SK-N-SH (cell line): ENCODE measurements around the gene DDX51. TPM values are rescaled to one million over a fixed set of nuclear protein-coding genes. Genes with fewer than 3 reads are reported as not detected.

Experiments
- CTCF ChIA-PET: fragments of 300-600, 350-600 bp; formaldehyde crosslinking; extraction: SDS; loops from one replicate; lab custom pipeline; 2021; lab: Yijun Ruan, JAX
- POLR2A ChIA-PET: fragments of 350-600 bp; sonication (Branson Sonifier 250); formaldehyde crosslinking; extraction: SDS; loops from one replicate; lab custom pipeline; 2020; ENCODE audit warnings: antibody characterized with exemption, inconsistent platforms; lab: Yijun Ruan, JAX
- DNase-seq: peaks from one replicate; pipeline ENCODE4 v3.0.0; 2012
- H2AFZ ChIP-seq: fragments of 200-600 bp; sonication (generic); 2 replicates; pipeline ENCODE4 v1.8.1; 2016; ENCODE audit warnings: antibody characterized with exemption, mild to moderate bottlenecking, low read depth
- H3F3A ChIP-seq: fragments of 200-600 bp; sonication (generic); replicated peaks from 2 replicates; pipeline ENCODE3; 2016; ENCODE audit warnings: antibody characterized with exemption, mild to moderate bottlenecking; ENCODE audit not compliant: insufficient read depth
- H3K27ac ChIP-seq, 2 experiments: fragments of 200-500 bp in 1 of 2; fragments of 200-600 bp in 1 of 2; sonication (Bioruptor generic) in 1 of 2; sonication (generic), shearing (Covaris generic) in 1 of 2; 2 replicates each; pipeline versions ENCODE4 v1.5.1 to v1.6.1; 2014 to 2016; ENCODE audit warnings: low read depth in 2 of 2, inconsistent platforms in 1 of 2, low read length in 1 of 2, mild to moderate bottlenecking in 1 of 2, mixed read lengths in 1 of 2
- H3K27me3 ChIP-seq: fragments of 200-600 bp; sonication (generic), shearing (Covaris generic); 2 replicates; pipeline ENCODE4 v1.6.1; 2016; ENCODE audit warnings: mixed run types; ENCODE audit not compliant: insufficient read depth
- H3K36me3 ChIP-seq, 2 experiments: fragments of 200-500 bp in 1 of 2; fragments of 200-600 bp in 1 of 2; sonication (Bioruptor generic) in 1 of 2; sonication (generic) in 1 of 2; replicated peaks in 1 of 2; 2 replicates each; pipeline versions ENCODE3 to v1.5.1; 2014 to 2016; ENCODE audit warnings: low read length in 1 of 2, mild to moderate bottlenecking in 1 of 2; ENCODE audit not compliant: insufficient read depth in 2 of 2, control insufficient read depth in 1 of 2
- H3K4me1 ChIP-seq, 2 experiments: fragments of 200-500 bp in 1 of 2; fragments of 200-600 bp in 1 of 2; sonication (Bioruptor generic) in 1 of 2; sonication (generic), shearing (Covaris generic) in 1 of 2; 2 replicates each; pipeline versions ENCODE4 v1.5.1 to v1.6.1; 2014 to 2016; ENCODE audit warnings: low read depth in 1 of 2, low read length in 1 of 2, mixed run types in 1 of 2; ENCODE audit not compliant: insufficient read depth in 2 of 2, control insufficient read depth in 1 of 2
- H3K4me2 ChIP-seq: fragments of 200-600 bp; sonication (generic), shearing (Covaris generic); 2 replicates; pipeline ENCODE4 v1.6.1; 2017; ENCODE audit warnings: mixed run types
- H3K4me3 ChIP-seq, 2 experiments: fragments of 200-500 bp in 1 of 2; fragments of 200-600 bp in 1 of 2; sonication (Bioruptor generic) in 1 of 2; sonication (generic), shearing (Covaris generic) in 1 of 2; 2 replicates each; pipeline versions ENCODE4 v1.5.1 to v1.8.1; 2014 to 2016; ENCODE audit warnings: low read depth in 2 of 2, inconsistent platforms in 1 of 2, low read length in 1 of 2, mild to moderate bottlenecking in 1 of 2, mixed read lengths in 1 of 2, moderate library complexity in 1 of 2
- H3K79me2 ChIP-seq: fragments of 200-600 bp; sonication (generic); 2 replicates; pipeline ENCODE4 v1.8.1; 2017; ENCODE audit warnings: mild to moderate bottlenecking; ENCODE audit not compliant: insufficient read depth
- H3K9ac ChIP-seq: fragments of 200-600 bp; sonication (generic); 2 replicates; pipeline ENCODE4 v1.6.1; 2017; ENCODE audit warnings: mixed run types
- H3K9me2 ChIP-seq: fragments of 200-600 bp; sonication (generic); 2 replicates; pipeline ENCODE4 v1.6.1; 2017; ENCODE audit warnings: mixed run types
- H3K9me3 ChIP-seq: fragments of 200-600 bp; sonication (generic); 2 replicates; pipeline ENCODE4 v1.6.1; 2017; ENCODE audit warnings: mixed run types, mild to moderate bottlenecking, moderate library complexity
- H4K20me1 ChIP-seq: fragments of 200-600 bp; sonication (generic); 2 replicates; pipeline ENCODE4 v1.6.1; 2017; ENCODE audit warnings: mild to moderate bottlenecking, mixed run types; ENCODE audit not compliant: insufficient read depth
- CHD2 ChIP-seq: fragments of 150-350 bp; IDR thresholded peaks from 2 replicates; pipeline ENCODE4 v1.6.1; 2018; ENCODE audit warnings: low read length; ENCODE audit not compliant: partially characterized antibody
- ELF1 ChIP-seq: IDR thresholded peaks from 2 replicates; pipeline ENCODE4 v1.4.0; 2012
- FOXJ3 ChIP-seq: sonication (generic); formaldehyde crosslinking; IDR thresholded peaks from 2 replicates; pipeline ENCODE4 v1.5.1; 2020; ENCODE audit warnings: mild to moderate bottlenecking, missing genetic modification reagents
- FOXM1 ChIP-seq: IDR thresholded peaks from 2 replicates; pipeline ENCODE4 v1.4.0; 2012; ENCODE audit warnings: low read depth, mild to moderate bottlenecking
- GABPA ChIP-seq: IDR thresholded peaks from 2 replicates; pipeline ENCODE4 v1.4.0; 2012; ENCODE audit warnings: low read depth, mild to moderate bottlenecking
- GATA2 ChIP-seq: sonication (generic); formaldehyde crosslinking; IDR thresholded peaks from 2 replicates; pipeline ENCODE4 v1.5.0; 2020; ENCODE audit warnings: mild to moderate bottlenecking, missing genetic modification reagents
- IRF3 ChIP-seq: fragments of 150-350 bp; IDR thresholded peaks from 2 replicates; pipeline ENCODE4 v1.6.1; 2016; ENCODE audit warnings: mild to moderate bottlenecking, low read depth, low read length
- JUND ChIP-seq: IDR thresholded peaks from 2 replicates; pipeline ENCODE4 v1.4.0; 2012
- MEF2A ChIP-seq: IDR thresholded peaks from 2 replicates; pipeline ENCODE4 v1.4.0; 2012; ENCODE audit warnings: low read depth, borderline replicate concordance
- NFIC ChIP-seq: IDR thresholded peaks from 2 replicates; pipeline ENCODE4 v1.4.0; 2012; ENCODE audit warnings: borderline replicate concordance
- RAD21 ChIP-seq: IDR thresholded peaks from 2 replicates; pipeline ENCODE4 v1.6.1; 2012; ENCODE audit warnings: mild to moderate bottlenecking, low read length
- RFX5 ChIP-seq: IDR thresholded peaks from 2 replicates; pipeline ENCODE4 v1.6.1; 2012; ENCODE audit warnings: mild to moderate bottlenecking, improper control_type of control experiment, low read length
- RXRA ChIP-seq: IDR thresholded peaks from 2 replicates; pipeline ENCODE4 v1.4.0; 2012; ENCODE audit warnings: low read depth, mild to moderate bottlenecking, borderline replicate concordance
- TAF1 ChIP-seq: IDR thresholded peaks from 2 replicates; pipeline ENCODE4 v1.6.1; 2012; ENCODE audit warnings: low read depth, mild to moderate bottlenecking, low read length, moderate library complexity, borderline replicate concordance
- TCF12 ChIP-seq: IDR thresholded peaks from 2 replicates; pipeline ENCODE4 v1.4.0; 2012
- YY1 ChIP-seq: IDR thresholded peaks from 2 replicates; pipeline ENCODE4 v1.4.0; 2012; ENCODE audit warnings: low read depth, mild to moderate bottlenecking
- WGBS: methylation state at CpG from one replicate; pipeline ENCODE4 v1.1.6; 2017; ENCODE audit warnings: low lambda C conversion rate; 5-methylcytosine and 5-hydroxymethylcytosine counted together
- polyA plus RNA-seq, 3 experiments: library from polyadenylated mRNA; depleted of rRNA; stranded (reverse); fragments of >200 nt; gene quantifications; 2 replicates each; pipeline ENCODE4 v1.2.3, GENCODE V29; 2012
- TF ChIP-seq, protein P1 (sequence below): fragments of 200-600 bp; sonication (generic); IDR thresholded peaks from 2 replicates; pipeline ENCODE4 v1.6.1; 2017; ENCODE audit warnings: antibody characterized with exemption, mild to moderate bottlenecking, moderate library complexity
- TF ChIP-seq, protein P2 (sequence below): IDR thresholded peaks from 2 replicates; pipeline ENCODE4 v1.4.0; 2012; ENCODE audit warnings: low read depth
- TF ChIP-seq, protein P3 (sequence below): IDR thresholded peaks from 2 replicates; pipeline ENCODE4 v1.6.1; 2012; ENCODE audit warnings: mild to moderate bottlenecking, low read depth, low read length, moderate library complexity

Gene DDX51
- polyA plus RNA-seq, 1 of the 3 experiments (the other 2 are of a cell fraction), result 17.3 TPM

DNA sequence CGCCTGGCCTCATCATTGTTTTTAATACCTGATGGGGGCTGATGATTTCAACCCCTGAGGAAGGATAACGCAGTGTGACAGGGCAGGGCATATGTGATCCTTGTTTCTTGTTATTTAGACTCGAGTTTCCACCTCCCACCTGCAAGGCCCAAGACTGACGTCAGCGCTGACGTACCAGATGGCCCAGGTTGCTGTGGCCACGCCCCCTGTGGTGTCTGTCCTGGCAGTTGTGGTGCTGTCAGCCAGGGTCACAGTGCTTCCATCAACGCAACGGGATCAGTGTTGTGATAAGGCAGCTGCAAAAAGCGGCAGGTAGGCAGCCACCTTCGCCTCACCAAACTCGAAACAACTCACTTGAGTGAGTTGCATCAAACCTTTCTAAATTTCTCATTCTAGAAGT lies 18.4 kb downstream of the DDX51 start:
- Histone ChIP-seq H3K27me3 (no peaks in the 10 kb centered on the region), H3K36me3 (peaks cover 67 to 76% of the 10 kb centered on the region in 2 experiments), H3K27ac (no peak overlapping the region), H3K9ac (no peak overlapping the region), H3K4me2 (no peak overlapping the region), H3K4me3 (no peak overlapping the region), H3K79me2 (no peaks in the 10 kb centered on the region), H3K9me3 (no peaks in the 10 kb centered on the region), H3F3A (peaks cover 9% of the 10 kb centered on the region), H3K4me1 (no peaks in the 10 kb centered on the region), H4K20me1 (no peaks in the 10 kb centered on the region), H2AFZ (no peak overlapping the region), H3K9me2 (no peaks in the 10 kb centered on the region)
- POLR2A ChIA-PET, result no interaction called here
- 92% methylated on average over 11 of the region's 12 CpGs for WGBS
- TF ChIP-seq, protein P1, sequence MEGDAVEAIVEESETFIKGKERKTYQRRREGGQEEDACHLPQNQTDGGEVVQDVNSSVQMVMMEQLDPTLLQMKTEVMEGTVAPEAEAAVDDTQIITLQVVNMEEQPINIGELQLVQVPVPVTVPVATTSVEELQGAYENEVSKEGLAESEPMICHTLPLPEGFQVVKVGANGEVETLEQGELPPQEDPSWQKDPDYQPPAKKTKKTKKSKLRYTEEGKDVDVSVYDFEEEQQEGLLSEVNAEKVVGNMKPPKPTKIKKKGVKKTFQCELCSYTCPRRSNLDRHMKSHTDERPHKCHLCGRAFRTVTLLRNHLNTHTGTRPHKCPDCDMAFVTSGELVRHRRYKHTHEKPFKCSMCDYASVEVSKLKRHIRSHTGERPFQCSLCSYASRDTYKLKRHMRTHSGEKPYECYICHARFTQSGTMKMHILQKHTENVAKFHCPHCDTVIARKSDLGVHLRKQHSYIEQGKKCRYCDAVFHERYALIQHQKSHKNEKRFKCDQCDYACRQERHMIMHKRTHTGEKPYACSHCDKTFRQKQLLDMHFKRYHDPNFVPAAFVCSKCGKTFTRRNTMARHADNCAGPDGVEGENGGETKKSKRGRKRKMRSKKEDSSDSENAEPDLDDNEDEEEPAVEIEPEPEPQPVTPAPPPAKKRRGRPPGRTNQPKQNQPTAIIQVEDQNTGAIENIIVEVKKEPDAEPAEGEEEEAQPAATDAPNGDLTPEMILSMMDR, result no peak
- TF ChIP-seq, protein P2, sequence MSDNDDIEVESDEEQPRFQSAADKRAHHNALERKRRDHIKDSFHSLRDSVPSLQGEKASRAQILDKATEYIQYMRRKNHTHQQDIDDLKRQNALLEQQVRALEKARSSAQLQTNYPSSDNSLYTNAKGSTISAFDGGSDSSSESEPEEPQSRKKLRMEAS, result no peak
- no peak for TF ChIP-seq FOXM1
- no peak for TF ChIP-seq FOXJ3
- no peak for TF ChIP-seq GATA2 (CRISPR knock-in tag)
- TF ChIP-seq RFX5, result no peak
- no peak for TF ChIP-seq NFIC
- TF ChIP-seq GABPA, result no peak
- TF ChIP-seq RXRA, result no peak
- TF ChIP-seq TAF1, result no peak
- CTCF ChIA-PET, result no interaction called here
- DNase-seq, result no peak

DNA sequence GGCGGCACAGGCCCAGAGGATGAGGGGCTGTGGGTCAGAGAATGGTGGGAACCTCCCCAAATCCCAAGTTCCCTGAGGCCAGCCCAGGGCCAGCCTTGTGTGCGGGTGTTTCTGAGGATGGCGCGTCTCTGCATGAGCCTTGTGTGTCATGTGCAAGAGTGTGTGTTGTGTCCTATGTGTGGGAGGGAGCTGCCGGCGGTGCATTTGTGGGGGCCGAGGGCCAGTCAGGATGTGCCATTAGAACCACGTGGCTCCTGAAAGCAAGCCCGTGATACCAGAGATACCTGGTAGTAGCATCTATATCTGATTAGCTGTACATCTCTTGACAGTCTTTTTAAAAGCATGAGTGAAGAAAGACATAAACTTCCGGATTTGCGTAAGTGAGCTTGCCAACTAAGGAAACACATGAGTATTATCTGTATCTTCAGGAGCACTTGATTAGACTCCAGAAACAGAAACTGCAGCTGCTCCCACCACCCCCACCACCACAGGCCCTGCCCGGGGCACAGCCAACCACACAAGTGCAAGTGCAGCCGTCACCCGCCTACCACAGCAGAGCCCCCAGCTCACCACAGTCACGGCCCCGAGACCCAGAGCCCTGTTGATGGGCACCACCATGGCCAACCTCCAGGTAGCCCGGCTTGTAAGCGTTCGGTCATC lies 19.2 kb downstream of the DDX51 start:
- H3K27ac ChIP-seq, result no peak overlapping the region
- POLR2A ChIA-PET, result no interaction called here
- no peak overlapping the region for H3K9ac ChIP-seq
- H2AFZ ChIP-seq, result no peak overlapping the region
- no peak for DNase-seq
- no peak overlapping the region for H3K4me2 ChIP-seq
- 96% methylated on average over 17 of the region's 19 CpGs for WGBS
- CTCF ChIA-PET, result no interaction called here
- no peaks in the 10 kb centered on the region for H4K20me1 ChIP-seq
- H3K79me2 ChIP-seq, result no peaks in the 10 kb centered on the region
- H3K4me1 ChIP-seq, result no peaks in the 10 kb centered on the region
- H3K4me3 ChIP-seq, result no peak overlapping the region
- peaks cover 72 to 74% of the 10 kb centered on the region in 2 experiments for H3K36me3 ChIP-seq
- H3F3A ChIP-seq, result peaks cover 9% of the 10 kb centered on the region
- H3K27me3 ChIP-seq, result no peaks in the 10 kb centered on the region
- no peaks in the 10 kb centered on the region for H3K9me2 ChIP-seq
- H3K9me3 ChIP-seq, result no peaks in the 10 kb centered on the region
- TF ChIP-seq YY1 (no peak), MEF2A (no peak), RAD21 (no peak), CHD2 (no peak), IRF3 (no peak), GABPA (no peak), RFX5 (no peak), ELF1 (no peak), TCF12 (no peak), TAF1 (no peak), JUND (no peak)
- TF ChIP-seq, protein P1, result no peak
- TF ChIP-seq, protein P3, sequence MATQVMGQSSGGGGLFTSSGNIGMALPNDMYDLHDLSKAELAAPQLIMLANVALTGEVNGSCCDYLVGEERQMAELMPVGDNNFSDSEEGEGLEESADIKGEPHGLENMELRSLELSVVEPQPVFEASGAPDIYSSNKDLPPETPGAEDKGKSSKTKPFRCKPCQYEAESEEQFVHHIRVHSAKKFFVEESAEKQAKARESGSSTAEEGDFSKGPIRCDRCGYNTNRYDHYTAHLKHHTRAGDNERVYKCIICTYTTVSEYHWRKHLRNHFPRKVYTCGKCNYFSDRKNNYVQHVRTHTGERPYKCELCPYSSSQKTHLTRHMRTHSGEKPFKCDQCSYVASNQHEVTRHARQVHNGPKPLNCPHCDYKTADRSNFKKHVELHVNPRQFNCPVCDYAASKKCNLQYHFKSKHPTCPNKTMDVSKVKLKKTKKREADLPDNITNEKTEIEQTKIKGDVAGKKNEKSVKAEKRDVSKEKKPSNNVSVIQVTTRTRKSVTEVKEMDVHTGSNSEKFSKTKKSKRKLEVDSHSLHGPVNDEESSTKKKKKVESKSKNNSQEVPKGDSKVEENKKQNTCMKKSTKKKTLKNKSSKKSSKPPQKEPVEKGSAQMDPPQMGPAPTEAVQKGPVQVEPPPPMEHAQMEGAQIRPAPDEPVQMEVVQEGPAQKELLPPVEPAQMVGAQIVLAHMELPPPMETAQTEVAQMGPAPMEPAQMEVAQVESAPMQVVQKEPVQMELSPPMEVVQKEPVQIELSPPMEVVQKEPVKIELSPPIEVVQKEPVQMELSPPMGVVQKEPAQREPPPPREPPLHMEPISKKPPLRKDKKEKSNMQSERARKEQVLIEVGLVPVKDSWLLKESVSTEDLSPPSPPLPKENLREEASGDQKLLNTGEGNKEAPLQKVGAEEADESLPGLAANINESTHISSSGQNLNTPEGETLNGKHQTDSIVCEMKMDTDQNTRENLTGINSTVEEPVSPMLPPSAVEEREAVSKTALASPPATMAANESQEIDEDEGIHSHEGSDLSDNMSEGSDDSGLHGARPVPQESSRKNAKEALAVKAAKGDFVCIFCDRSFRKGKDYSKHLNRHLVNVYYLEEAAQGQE, result no peak
- TF ChIP-seq, protein P2, result no peak
